Activated CD8-positive, alpha-beta memory T cell treated with anti-CD3 and anti-CD28 coated beads, Interleukin-2, amount 10 ng/mL, durations not matched to agents 7 days and 5 days (primary cell): Measurements from ENCODE around the gene MATN4. TPM values are rescaled to one million over a fixed set of nuclear protein-coding genes. Genes with fewer than 3 reads are reported as not detected.
A peak's percentile ranks its signal among the peaks of the same experiment; 100 is the strongest.

Source experiments
- ATAC-seq: fragments of 150-1000 bp; cut with Tn5 transposase; one replicate; pipeline ENCODE4 v1.10.0; 2021; ENCODE audit warnings: moderate library complexity
- CTCF ChIA-PET: fragments of 350-600 bp; sonication (Branson Sonifier 250); formaldehyde crosslinking; loops from one replicate; lab custom pipeline; 2021; ENCODE audit warnings: antibody characterized with exemption; lab: Charles Lee
- DNase-seq: peaks from one replicate; pipeline ENCODE4 v3.0.0-alpha.2; 2020
- H3K27ac Mint-ChIP-seq: one replicate; pipeline ENCODE4 v1.8.0; 2021; ENCODE audit warnings: mild to moderate bottlenecking, mixed read lengths
- H3K27me3 Mint-ChIP-seq: one replicate; pipeline ENCODE4 v1.8.0; 2021; ENCODE audit warnings: mixed read lengths
- H3K36me3 Mint-ChIP-seq: one replicate; pipeline ENCODE4 v1.8.0; 2021; ENCODE audit warnings: mild to moderate bottlenecking, mixed read lengths
- H3K4me1 Mint-ChIP-seq: one replicate; pipeline ENCODE4 v1.8.0; 2021; ENCODE audit warnings: mixed read lengths
- H3K4me3 Mint-ChIP-seq: one replicate; pipeline ENCODE4 v1.8.0; 2021; ENCODE audit warnings: mild to moderate bottlenecking, moderate library complexity, mixed read lengths
- H3K9me3 Mint-ChIP-seq: one replicate; pipeline ENCODE4 v1.8.0; 2022; ENCODE audit warnings: low read depth, mixed read lengths
- total RNA-seq, 2 experiments: library from RNA; stranded (reverse); gene quantifications; one replicate each; pipeline ENCODE4 v1.2.3, GENCODE V29; 2021

The MATN4 gene
- total RNA-seq, 2 experiments from 2014 or later, result 0.64 to 2.2 TPM

GRCh38 chr20:45338121-45339030 is 30.3 kb upstream of the MATN4 start:
- CTCF ChIA-PET, result interaction anchor here (1.1 to 2.1 kb wide), 2 partner anchors 44 to 99 kb away, joined by 3 to 8 read pairs; no protein-coding TSS in a partner anchor
- ATAC-seq (no peak), DNase-seq (no peak)
- no peaks in the 10 kb centered on the region for H3K9me3 Mint-ChIP-seq
- no peaks in the 10 kb centered on the region for H3K27me3 Mint-ChIP-seq
- no peak overlapping the region for H3K27ac Mint-ChIP-seq
- H3K4me3 Mint-ChIP-seq, result no peak overlapping the region
- H3K4me1 Mint-ChIP-seq, result peaks cover 12% of the 10 kb centered on the region
- no peaks in the 10 kb centered on the region for H3K36me3 Mint-ChIP-seq

GRCh38 chr20:45337367-45338120 is 29.4 kb upstream of the MATN4 start:
- no peak overlapping the region for H3K27ac Mint-ChIP-seq
- no peaks in the 10 kb centered on the region for H3K27me3 Mint-ChIP-seq
- H3K9me3 Mint-ChIP-seq, result no peaks in the 10 kb centered on the region
- no peak for DNase-seq
- ATAC-seq, result no peak
- peaks cover 7% of the 10 kb centered on the region for H3K4me1 Mint-ChIP-seq
- CTCF ChIA-PET, result interaction anchor here (1.1 to 2.1 kb wide), 2 partner anchors 25 to 99 kb away, joined by 3 to 8 read pairs; partner anchors contain the start of gene SYS1
- H3K36me3 Mint-ChIP-seq, result no peaks in the 10 kb centered on the region
- H3K4me3 Mint-ChIP-seq, result no peak overlapping the region

- DNase-seq, result no peak
- Mint-ChIP-seq H3K27me3 (no peaks in the 10 kb centered on the region), H3K9me3 (no peaks in the 10 kb centered on the region), H3K36me3 (no peaks in the 10 kb centered on the region), H3K4me1 (peaks cover 5% of the 10 kb centered on the region), H3K4me3 (no peak overlapping the region), H3K27ac (no peak overlapping the region)
- CTCF ChIA-PET, result interaction anchor here (1.1 to 2.1 kb wide), 2 partner anchors 26 to 100 kb away, joined by 3 to 8 read pairs; partner anchors contain the start of gene SYS1
- ATAC-seq, result no peak
Observed at GRCh38 chr20:45336530-45337366, 28.6 kb upstream of the MATN4 start.

- no peaks in the 10 kb centered on the region for H3K9me3 Mint-ChIP-seq
- no peaks in the 10 kb centered on the region for H3K27me3 Mint-ChIP-seq
- H3K4me1 Mint-ChIP-seq, result no peaks in the 10 kb centered on the region
- H3K27ac Mint-ChIP-seq, result no peak overlapping the region
- CTCF ChIA-PET, result no interaction called here
- no peak overlapping the region for H3K4me3 Mint-ChIP-seq
- peaks cover 4% of the 10 kb centered on the region for H3K36me3 Mint-ChIP-seq
- DNase-seq (no peak), ATAC-seq (no peak)
Observed at GRCh38 chr20:45330476-45330875, 22.4 kb upstream of the MATN4 start.

- DNase-seq (no peak), ATAC-seq (no peak)
- H3K4me3 Mint-ChIP-seq, result no peak overlapping the region
- no peaks in the 10 kb centered on the region for H3K27me3 Mint-ChIP-seq
- CTCF ChIA-PET, result no interaction called here
- H3K36me3 Mint-ChIP-seq, result peaks cover 4% of the 10 kb centered on the region
- no peaks in the 10 kb centered on the region for H3K4me1 Mint-ChIP-seq
- H3K9me3 Mint-ChIP-seq, result no peaks in the 10 kb centered on the region
- H3K27ac Mint-ChIP-seq, result no peak overlapping the region
Observed at GRCh38 chr20:45329497-45330319, 21.6 kb upstream of the MATN4 start.

GRCh38 chr20:45328451-45328850 is 20.4 kb upstream of the MATN4 start:
- Mint-ChIP-seq H3K9me3 (no peaks in the 10 kb centered on the region), H3K4me1 (no peaks in the 10 kb centered on the region), H3K4me3 (no peak overlapping the region), H3K27me3 (no peaks in the 10 kb centered on the region), H3K36me3 (peaks cover 4% of the 10 kb centered on the region), H3K27ac (no peak overlapping the region)
- CTCF ChIA-PET, result interaction anchor here (2.2 kb wide), 1 partner anchor 35 kb away, joined by 8 read pairs; no protein-coding TSS in a partner anchor
- DNase-seq, result no peak
- ATAC-seq, result no peak

DNA sequence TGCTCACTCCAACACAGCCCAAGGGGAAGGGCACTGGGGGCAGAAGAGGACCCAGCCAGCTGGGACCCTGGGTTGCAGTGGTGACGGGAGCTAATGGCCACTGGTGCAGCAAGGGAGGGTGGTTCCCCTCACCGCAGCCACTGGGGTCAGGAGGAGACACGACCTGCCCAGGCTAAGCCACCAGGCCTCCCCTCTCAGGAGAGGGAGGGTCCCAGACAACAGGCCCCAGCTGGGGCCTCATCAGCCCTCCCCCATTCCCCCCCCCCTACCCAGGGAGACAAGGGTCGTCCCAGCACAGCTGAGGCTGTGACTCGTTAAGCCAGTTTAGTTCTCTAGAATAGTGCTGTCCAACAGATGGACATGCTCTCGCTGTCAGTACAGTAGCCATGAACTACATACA is 17.3 kb upstream of the MATN4 start:
- ATAC-seq (no peak), DNase-seq (no peak)
- H3K9me3 Mint-ChIP-seq, result no peaks in the 10 kb centered on the region
- CTCF ChIA-PET, result interaction anchor here (1.0 to 1.4 kb wide), 3 partner anchors 13 to 32 kb away, joined by 3 to 5 read pairs (median 3); no protein-coding TSS in a partner anchor
- H3K4me3 Mint-ChIP-seq, result no peak overlapping the region
- H3K27me3 Mint-ChIP-seq, result no peaks in the 10 kb centered on the region
- H3K27ac Mint-ChIP-seq, result no peak overlapping the region
- peaks cover 13% of the 10 kb centered on the region for H3K4me1 Mint-ChIP-seq
- peaks cover 2% of the 10 kb centered on the region for H3K36me3 Mint-ChIP-seq

- Mint-ChIP-seq H3K27ac (no peak overlapping the region), H3K27me3 (no peaks in the 10 kb centered on the region), H3K4me3 (no peak overlapping the region), H3K9me3 (no peaks in the 10 kb centered on the region), H3K36me3 (peaks cover 2% of the 10 kb centered on the region), H3K4me1 (peaks cover 28% of the 10 kb centered on the region)
- CTCF ChIA-PET, result interaction anchor here (1.0 to 7.8 kb wide), 4 partner anchors 17 to 113 kb away, joined by 3 to 120 read pairs (median 77); partner anchors contain the start of gene SYS1
- DNase-seq, result no peak
- ATAC-seq, result no peak
Observed at GRCh38 chr20:45323731-45324130, 15.6 kb upstream of the MATN4 start.

DNA sequence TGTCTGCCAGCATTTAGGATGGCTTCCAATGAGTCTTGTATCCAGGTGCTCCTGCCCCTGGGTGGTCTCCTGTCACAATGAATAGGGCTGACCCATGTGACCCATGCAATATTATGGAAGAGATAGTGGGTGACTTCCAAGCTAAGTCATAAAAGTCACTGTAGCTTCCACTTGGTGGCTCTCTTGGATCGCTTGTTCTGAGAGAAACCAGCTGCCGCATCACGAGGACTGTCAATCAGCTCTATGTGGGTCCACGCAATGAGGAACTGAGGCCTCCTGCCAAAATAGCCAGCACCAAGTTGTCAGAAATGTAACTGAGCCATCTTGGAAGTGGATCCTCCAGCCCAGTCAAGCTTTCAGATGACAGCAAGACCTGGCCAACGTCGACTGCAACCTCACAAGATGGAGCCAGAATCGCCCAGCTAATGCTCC is 14.9 kb upstream of the MATN4 start:
- Mint-ChIP-seq H3K9me3 (no peaks in the 10 kb centered on the region), H3K4me3 (no peak overlapping the region), H3K27ac (no peak overlapping the region), H3K36me3 (peaks cover 2% of the 10 kb centered on the region), H3K4me1 (peaks cover 35% of the 10 kb centered on the region), H3K27me3 (no peaks in the 10 kb centered on the region)
- ATAC-seq, result no peak
- no peak for DNase-seq
- CTCF ChIA-PET, result interaction anchor here (0.7 to 7.8 kb wide), 8 partner anchors 11 to 129 kb away, joined by 3 to 120 read pairs (median 39); partner anchors contain the start of gene SYS1

- no peaks in the 10 kb centered on the region for H3K9me3 Mint-ChIP-seq
- H3K27ac Mint-ChIP-seq, result peak overlapping the region; percentile 49
- no peak overlapping the region for H3K4me3 Mint-ChIP-seq
- ATAC-seq, result peak; percentile 53
- peaks cover 8% of the 10 kb centered on the region for H3K27me3 Mint-ChIP-seq
- no peaks in the 10 kb centered on the region for H3K36me3 Mint-ChIP-seq
- peaks cover 42% of the 10 kb centered on the region for H3K4me1 Mint-ChIP-seq
- CTCF ChIA-PET, result interaction anchor here (0.7 to 7.8 kb wide), 14 partner anchors 9 to 450 kb away, joined by 3 to 120 read pairs (median 24); partner anchors contain the start of genes MATN4, SDC4 and SYS1
- DNase-seq, result no peak
Observed at GRCh38 chr20:45320948-45321595, 13.0 kb upstream of the MATN4 start.

DNA sequence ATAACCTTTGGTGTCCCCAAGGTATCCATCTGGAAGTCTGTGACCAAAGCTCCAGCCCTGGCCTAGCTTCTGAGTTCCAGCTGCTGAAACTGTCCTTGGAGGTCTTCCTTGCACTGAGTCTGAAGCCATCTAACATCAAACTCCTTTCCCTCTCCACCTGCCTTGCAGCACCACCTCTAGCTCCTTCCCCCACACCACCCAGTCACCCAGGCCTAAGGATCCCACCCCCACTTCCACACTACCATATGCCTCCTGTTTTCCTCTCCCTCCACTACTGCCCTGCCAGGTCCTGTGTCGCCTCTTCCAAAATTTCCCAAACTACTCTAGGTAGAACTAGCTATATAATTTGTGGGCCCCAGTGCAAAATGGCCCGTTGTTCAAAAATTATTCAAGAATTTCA is 10.8 kb upstream of the MATN4 start:
- CTCF ChIA-PET, result interaction anchor here (0.7 to 7.8 kb wide), 32 partner anchors 11 to 515 kb away, joined by 3 to 120 read pairs (median 5); partner anchors contain the start of genes MATN4, SDC4, SNX21 and SYS1
- Mint-ChIP-seq H3K9me3 (no peaks in the 10 kb centered on the region), H3K27ac (peak overlapping the region; percentile 73), H3K36me3 (no peaks in the 10 kb centered on the region), H3K4me3 (no peak overlapping the region), H3K27me3 (peaks cover 20% of the 10 kb centered on the region), H3K4me1 (peaks cover 46% of the 10 kb centered on the region)
- DNase-seq, result no peak
- ATAC-seq, result no peak
